Lower leg skin (tissue), 4 donors: Measurements from ENCODE around the gene TSEN54. TPM values are rescaled to one million over a fixed set of nuclear protein-coding genes. Genes with fewer than 3 reads are reported as not detected.
"Not testable (repeated sequence)": the region's sequence is repeated elsewhere in the genome, so short reads cannot be mapped to it uniquely, and the experiment has no call there.

Experiments used
- DNase-seq, 2 donors: peaks; one replicate each; pipeline ENCODE4 v3.0.0-alpha.2; 2019; ENCODE audit warnings: low spot score in 2 of 2
- H3K4me3 ChIP-seq: fragments of 200-600 bp; sonication (generic); 2 replicates; pipeline ENCODE4 v1.5.1; 2017; ENCODE audit warnings: mild to moderate bottlenecking, low read depth; ENCODE audit not compliant: poor library complexity, severe bottlenecking
- CTCF ChIP-seq, 3 donors: fragments of 450-650 bp; IDR thresholded peaks; one replicate each; pipeline ENCODE4 v1.5.1; 2016; ENCODE audit warnings: antibody characterized with exemption in 3 of 3, mild to moderate bottlenecking in 3 of 3, moderate library complexity in 2 of 3
- POLR2A ChIP-seq, 2 donors: fragments of 450-650 bp; IDR thresholded peaks; one replicate each; pipeline ENCODE4 v1.6.1; 2016 to 2017; ENCODE audit warnings: antibody characterized with exemption in 2 of 2, mild to moderate bottlenecking in 1 of 2, moderate library complexity in 1 of 2
- WGBS, 2 donors: methylation state at CpG; one replicate each; pipeline ENCODE4 v1.1.5; 2018; 5-methylcytosine and 5-hydroxymethylcytosine counted together
- intact Hi-C: fragments of 100-400 bp; cut with DNase I; formaldehyde crosslinking; loops from one replicate; pipeline ENCODE4 v1.15.0; 2023; ENCODE audit warnings: low total_unique reads
- total RNA-seq, 4 donors: library from RNA; depleted of rRNA; stranded (reverse); fragments of >200 nt; gene quantifications; one replicate each; pipeline ENCODE4 v1.1.0, GENCODE V29; 2016

The TSEN54 gene
- total RNA-seq, 4 donors from 2014 or later = 42.7 to 70.8 (median 50.8) TPM

- TF ChIP-seq POLR2A (IDR thresholded peaks at IDR 0.05) = no peak
- DNase-seq = no peak
- no peak overlapping the region for H3K4me3 ChIP-seq
- intact Hi-C loops = no loop called here
- WGBS, 2 donors = 82 to 84% methylated on average over 6 of the region's 6 CpGs
Observed at GRCh38 chr17:75474736-75475135, 41.6 kb upstream of the TSEN54 start.

- 69 to 83% methylated on average over 12 to 13 of the region's 13 CpGs for WGBS, 2 donors
- H3K4me3 ChIP-seq = no peak overlapping the region
- TF ChIP-seq POLR2A (IDR thresholded peaks at IDR 0.05) = no peak
- no peak for TF ChIP-seq CTCF (IDR thresholded peaks at IDR 0.05)
- intact Hi-C loops = no loop called here
- no peak for DNase-seq
Observed at GRCh38 chr17:75475144-75475835, 41.0 kb upstream of the TSEN54 start.

- no peak for DNase-seq
- TF ChIP-seq CTCF (IDR thresholded peaks at IDR 0.05) = no peak
- TF ChIP-seq POLR2A (IDR thresholded peaks at IDR 0.05) = no peak
- WGBS, 2 donors = 32 to 45% methylated on average over 3 of the region's 3 CpGs
- H3K4me3 ChIP-seq = no peak overlapping the region
- intact Hi-C loops = no loop called here
Observed at GRCh38 chr17:75475851-75476250, 40.5 kb upstream of the TSEN54 start.

DNA sequence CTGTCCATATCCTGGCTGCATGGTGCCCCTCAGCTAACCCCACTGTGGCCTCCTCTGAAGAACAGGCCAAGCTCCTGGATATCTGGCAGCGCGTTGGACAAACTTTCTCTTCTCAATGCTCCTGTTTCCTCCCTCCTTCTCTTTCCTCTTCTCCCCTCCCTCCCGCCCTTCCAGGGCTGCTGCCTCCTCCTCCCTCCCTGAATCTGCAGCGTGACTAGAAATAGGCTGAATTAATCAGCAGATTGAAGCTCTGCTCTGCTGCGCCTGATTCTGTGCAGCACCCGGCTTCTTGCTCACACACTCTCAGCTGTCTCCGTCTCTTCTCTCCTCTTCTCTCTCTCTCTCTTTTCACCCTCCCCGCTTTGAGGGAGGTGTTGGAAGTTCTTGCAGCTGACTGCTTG, 40.1 kb upstream of the TSEN54 start:
- intact Hi-C loops = no loop called here
- WGBS, 2 donors = 56 to 65% methylated on average over 8 of the region's 8 CpGs
- H3K4me3 ChIP-seq = no peak overlapping the region
- TF ChIP-seq POLR2A (IDR thresholded peaks at IDR 0.05) (no peak), CTCF (IDR thresholded peaks at IDR 0.05) (no peak)
- DNase-seq = no peak

DNA sequence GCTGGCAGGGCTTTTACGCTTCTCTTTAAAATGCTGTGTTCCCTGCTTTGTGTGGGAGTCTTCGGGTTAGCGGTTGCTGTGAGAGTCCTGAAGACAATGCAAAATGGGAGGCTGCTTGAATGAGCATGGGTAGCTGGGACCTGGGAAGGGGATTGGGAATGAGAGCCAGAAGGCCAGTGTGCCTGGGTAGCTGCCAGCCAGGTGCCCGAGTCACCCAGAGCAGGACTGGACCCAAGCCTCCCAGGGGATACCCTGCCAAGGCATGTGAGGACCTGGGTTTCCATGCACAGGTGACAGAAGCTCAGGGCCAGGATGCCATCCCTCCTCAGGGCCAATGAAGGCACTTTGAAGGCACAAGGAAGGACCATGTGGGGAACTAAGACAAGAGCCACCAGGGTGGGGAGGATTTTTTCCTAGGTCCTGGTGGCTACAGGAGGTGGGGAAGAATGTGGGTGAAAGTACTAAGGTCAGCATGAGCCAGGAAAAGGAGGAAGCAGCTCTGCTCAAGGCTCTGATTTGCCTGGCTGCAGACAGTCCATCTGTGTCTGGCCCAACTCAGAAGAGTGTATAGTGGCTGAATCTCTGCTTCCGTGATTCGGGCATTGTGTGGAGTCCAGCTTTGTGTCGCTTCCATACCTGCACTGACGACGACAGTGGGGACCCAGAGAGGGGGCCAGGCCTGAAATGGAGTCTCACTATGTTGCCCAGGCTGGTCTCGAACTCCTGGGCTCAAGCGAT, 39.4 kb upstream of the TSEN54 start:
- intact Hi-C loops = no loop called here
- H3K4me3 ChIP-seq = no peak overlapping the region
- WGBS, 2 donors = 67 to 75% methylated on average over 11 of the region's 11 CpGs
- TF ChIP-seq POLR2A (IDR thresholded peaks at IDR 0.05) = no peak
- TF ChIP-seq CTCF (IDR thresholded peaks at IDR 0.05) = no peak
- DNase-seq = no peak

GRCh38 chr17:75477490-75477862, 38.9 kb upstream of the TSEN54 start:
- DNase-seq, intact Hi-C loops, H3K4me3 ChIP-seq: not testable (repeated sequence)
- WGBS, 2 donors = 92 to 99% methylated on average over 11 of the region's 11 CpGs
